Astrocyte (in vitro differentiated cells and primary cell): ENCODE measurements around the gene TACR3.

Experiments
- CTCF ChIP-seq: IDR thresholded peaks from 2 replicates; pipeline ENCODE4 v1.5.1; 2011; ENCODE audit warnings: low read depth, mild to moderate bottlenecking, inconsistent platforms, low read length, moderate library complexity; ENCODE audit not compliant: insufficient read depth
- EZH2 ChIP-seq: IDR thresholded peaks from 2 replicates; pipeline ENCODE4 v1.6.1; 2012; ENCODE audit warnings: mild to moderate bottlenecking, low read length, inconsistent platforms; ENCODE audit not compliant: insufficient read depth

- no peak for TF ChIP-seq EZH2
- no peak for TF ChIP-seq CTCF
Measured at GRCh38 chr4:103692615-103693014, 27.2 kb downstream of the TACR3 start.
